Fibroblast of skin of left quadriceps (primary cell): ENCODE measurements around the gene WDFY2.
"Not testable (repeated sequence)": the region's sequence is repeated elsewhere in the genome, so short reads cannot be mapped to it uniquely, and the experiment has no call there.

Experiments
- DNase-seq, 2 experiments: peaks; one replicate each; pipeline ENCODE4 v3.0.0-alpha.2; 2013; ENCODE audit warnings: low read depth in 2 of 2

The WDFY2 gene

DNA sequence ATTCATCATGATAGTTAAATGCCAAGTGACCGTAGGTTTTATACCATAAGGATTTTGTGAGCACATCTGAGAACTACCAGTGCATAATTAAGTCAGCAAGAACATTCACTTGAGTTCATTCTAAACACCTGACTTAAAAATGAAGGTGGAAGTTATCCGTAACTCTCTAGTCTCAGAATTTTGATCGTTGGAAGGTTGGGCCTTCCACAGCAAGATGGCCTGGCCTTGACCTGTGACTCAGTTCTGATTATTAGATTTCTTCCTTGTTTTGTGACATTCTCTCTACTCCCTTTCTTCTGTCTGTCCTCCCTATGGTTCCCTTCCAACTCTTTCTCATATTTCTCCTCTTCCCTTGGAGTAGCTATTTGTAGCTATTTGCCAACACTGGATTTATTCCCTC lies 20.0 kb upstream of the WDFY2 start:
- no peak for DNase-seq

GRCh38 chr13:51564671-51565070 lies 19.6 kb upstream of the WDFY2 start:
- no peak for DNase-seq

- not testable (repeated sequence) for DNase-seq
Observed at GRCh38 chr13:51569001-51569400, 15.3 kb upstream of the WDFY2 start.

- no peak for DNase-seq
Observed at GRCh38 chr13:51576754-51577153, 7.5 kb upstream of the WDFY2 start.

- DNase-seq: no peak
Observed at GRCh38 chr13:51577690-51578089, 6.6 kb upstream of the WDFY2 start.

DNA sequence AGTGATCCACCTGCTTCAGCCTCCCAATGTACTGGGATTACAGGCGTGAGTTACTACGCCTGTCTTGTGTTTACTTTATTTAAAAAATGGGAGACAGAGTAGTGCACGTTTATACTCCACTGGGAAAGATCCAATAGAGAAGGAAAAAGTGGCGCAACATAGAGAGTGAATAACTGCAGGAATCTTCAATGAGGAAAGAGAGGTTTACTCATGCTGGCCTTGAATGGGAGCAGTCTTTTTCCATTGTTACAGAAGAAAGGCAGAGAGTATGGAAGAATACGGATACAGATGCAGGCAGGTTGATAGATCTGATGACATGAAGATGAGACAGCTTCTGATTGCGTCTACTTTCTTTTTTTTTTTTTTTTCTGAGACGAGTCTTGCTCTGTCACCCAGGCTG lies 4.6 kb upstream of the WDFY2 start:
- DNase-seq: no peak

- no peak for DNase-seq
Observed at GRCh38 chr13:51581148-51581820, 3.0 kb upstream of the WDFY2 start.

GRCh38 chr13:51583469-51583874 lies 790 bp upstream of the WDFY2 start:
- DNase-seq: no peak

GRCh38 chr13:51584731-51585672 lies 740 bp downstream of the WDFY2 start:
- DNase-seq: no peak

DNA sequence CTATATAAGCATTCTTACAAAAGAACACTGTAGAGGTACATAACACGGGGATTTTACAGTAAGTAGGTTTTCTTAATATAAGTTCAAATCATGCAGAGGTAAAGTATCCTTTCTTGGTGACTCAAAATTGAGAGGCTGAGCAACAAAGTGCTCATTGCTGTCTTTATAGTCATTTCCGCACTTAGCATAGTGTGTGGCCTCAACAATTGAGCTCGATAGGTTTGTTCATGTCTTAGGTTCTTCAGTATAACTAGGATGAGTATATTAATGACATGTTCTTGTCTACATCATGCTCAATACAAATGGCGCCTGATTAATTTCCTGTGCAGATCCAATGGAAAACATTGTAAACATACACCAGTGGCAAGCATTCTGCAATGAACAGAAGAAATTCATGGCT lies 1.4 kb downstream of the WDFY2 start:
- no peak for DNase-seq

DNA sequence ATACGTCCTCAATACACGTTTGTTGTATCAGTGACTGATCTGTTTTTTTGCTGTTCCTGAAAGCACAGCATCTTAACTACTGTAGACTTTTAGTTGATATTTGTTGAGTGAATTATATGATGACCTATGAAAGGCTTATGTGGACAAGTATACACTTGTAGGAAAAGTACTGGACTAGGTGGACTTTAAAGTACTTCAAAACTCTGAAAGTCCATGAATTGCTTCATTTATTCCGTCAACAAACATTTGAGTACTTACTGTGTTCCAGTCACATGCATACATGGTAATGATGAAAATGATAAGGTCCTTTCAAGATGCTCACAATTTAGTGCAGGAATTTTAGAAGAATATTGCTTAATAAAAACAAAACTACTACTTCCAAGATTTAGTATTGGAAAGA lies 3.1 kb downstream of the WDFY2 start:
- no peak for DNase-seq

DNA sequence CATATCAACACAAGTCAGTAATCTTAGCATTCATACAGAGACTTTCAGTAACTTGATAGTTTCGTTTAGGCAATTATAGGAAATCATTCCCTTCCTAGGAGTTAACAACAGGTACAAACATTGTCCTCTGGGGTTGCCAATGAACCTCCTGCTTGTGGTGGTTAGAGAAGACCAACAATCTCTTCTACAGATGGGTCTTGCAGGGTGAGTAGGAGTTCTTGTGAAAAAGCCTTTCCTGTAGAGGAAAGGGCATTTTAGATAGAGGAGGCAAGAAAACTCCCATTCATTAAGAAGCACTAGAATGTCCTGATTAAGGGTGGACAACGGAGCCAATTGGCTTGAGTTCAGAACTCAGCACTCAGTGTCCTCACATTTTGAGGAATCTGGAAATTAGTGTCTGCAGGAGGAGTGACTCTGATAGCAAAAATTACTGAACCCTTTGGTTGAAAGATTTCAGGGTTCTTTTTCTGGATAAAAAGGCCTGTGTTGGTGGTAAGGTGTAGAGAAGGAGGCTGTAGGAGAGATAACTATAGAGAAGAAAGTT lies 4.2 kb downstream of the WDFY2 start:
- DNase-seq: no peak

DNA sequence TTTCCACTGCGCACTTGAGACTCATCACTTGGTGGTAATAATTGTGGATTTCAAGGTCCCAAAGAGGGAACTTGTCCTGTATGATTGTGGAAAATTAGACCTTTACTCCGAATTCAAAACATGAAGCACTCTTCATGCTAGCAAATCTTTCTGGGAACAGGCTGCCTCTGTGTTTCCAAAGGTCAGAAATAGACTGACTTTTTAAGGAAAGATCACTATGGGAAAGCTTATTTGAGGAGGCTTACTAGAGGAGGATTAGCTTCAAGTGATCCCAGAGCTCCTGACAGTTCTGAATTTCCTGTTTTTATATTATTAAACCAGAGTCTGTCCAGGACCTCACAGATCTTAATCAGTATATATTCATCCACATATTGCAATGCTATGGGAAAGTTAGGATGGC lies 5.5 kb downstream of the WDFY2 start:
- DNase-seq: no peak

DNA sequence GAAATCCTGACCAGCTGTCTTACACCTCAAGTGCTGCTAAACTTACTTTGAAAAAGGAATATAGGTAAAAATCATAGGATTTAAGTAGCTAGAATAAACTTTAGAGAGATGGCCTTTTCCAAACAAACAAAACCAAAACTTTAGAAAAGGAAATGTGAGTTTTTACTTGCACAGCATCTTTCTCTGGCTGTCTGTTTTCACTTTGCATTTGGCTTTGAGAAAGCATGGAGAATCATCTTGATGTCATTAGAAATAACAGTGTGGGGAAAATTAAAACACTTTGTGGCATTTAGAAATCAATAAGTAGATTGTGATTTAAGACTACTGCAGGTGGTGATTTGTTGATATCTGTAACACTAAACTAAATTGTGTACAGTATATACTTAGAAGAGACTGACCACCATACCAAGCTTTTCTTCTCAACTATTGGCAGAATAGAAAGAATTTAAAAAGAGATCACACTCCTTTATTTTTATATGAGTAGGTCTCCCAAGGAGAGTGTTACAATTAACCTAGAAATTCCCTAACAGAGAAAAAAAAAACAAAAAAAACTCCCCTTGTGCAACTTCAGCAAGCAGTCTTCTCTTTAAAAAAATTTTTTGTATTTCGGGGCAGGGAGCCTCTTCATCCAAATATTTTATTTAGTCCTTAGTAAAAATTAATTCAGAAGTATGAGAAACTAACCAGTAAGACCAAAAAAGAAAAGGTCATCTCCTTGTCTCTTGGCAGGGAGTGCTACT lies 6.1 kb downstream of the WDFY2 start:
- no peak for DNase-seq

DNA sequence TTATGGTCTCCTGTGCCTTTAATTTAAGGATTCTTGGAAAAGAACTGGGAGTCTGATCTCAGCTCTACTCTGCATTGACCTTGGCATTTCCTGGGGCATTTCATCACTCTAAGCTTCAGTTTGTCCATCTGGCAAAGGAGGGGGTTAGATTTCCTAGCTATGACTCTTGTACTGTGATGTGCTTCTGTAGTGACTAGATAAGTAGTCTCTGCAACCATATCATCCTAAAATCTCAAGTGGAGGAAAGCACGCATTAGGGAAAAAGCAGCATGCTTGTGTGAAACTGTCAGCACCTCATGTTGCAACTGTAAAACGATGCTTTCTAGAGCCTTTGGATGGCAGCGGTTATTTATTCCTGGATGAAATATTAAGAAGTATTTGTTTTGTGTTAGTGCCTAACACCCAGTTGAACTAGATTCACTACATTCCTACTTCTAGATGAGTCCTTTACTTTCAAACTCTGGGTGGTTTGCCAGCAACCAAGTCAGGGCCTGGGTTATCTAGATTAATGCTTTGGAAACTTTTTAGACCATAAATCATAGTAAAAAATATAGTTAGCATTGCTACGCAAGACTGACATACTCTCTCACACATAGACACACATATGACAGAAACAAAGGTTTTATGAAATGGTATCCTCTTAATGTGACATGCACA lies 6.8 kb downstream of the WDFY2 start:
- DNase-seq: peak; percentile 95 to 96

DNA sequence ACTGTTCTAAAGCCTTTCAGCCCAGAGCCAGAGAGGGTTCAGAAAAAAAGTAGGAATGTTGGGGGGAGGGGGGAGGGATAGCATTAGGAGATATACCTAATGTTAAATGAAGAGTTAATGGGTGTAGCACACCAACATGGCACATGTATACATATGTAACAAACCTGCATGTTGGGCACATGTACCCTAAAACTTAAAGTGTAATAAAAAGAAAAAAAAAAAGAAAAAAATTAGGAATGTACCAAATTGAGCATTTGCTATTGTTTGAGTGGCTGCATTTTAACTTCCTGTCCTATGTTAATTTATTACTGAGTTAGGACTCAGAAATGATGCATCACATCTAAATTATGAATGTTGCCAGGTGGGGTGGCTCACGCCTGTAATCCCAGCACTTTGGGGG lies 7.7 kb downstream of the WDFY2 start:
- not testable (repeated sequence) for DNase-seq

GRCh38 chr13:51594432-51594831 lies 10.2 kb downstream of the WDFY2 start:
- DNase-seq: no peak

DNA sequence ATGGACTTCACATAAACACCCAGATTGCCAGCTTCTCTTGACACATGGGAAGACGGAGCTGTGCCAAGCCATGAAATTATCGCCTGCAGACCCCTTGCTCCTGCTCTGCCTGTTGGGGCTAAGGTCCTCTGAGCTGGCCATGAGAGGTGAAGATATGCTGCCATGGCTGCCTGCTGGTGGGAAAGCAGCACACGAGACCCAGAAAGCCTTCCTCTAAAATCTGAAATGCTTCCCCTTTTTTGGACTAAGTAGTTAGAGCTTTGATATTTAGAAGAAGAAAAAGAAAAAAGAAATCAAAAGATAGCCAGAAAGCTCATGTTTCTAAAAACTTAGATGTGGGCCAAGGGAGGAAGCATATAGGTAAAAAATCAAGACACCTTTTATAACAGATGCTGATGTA lies 11.2 kb downstream of the WDFY2 start:
- no peak for DNase-seq

GRCh38 chr13:51596541-51596940 lies 12.3 kb downstream of the WDFY2 start:
- DNase-seq: peak in 1 of 2 experiments; percentile 37

DNA sequence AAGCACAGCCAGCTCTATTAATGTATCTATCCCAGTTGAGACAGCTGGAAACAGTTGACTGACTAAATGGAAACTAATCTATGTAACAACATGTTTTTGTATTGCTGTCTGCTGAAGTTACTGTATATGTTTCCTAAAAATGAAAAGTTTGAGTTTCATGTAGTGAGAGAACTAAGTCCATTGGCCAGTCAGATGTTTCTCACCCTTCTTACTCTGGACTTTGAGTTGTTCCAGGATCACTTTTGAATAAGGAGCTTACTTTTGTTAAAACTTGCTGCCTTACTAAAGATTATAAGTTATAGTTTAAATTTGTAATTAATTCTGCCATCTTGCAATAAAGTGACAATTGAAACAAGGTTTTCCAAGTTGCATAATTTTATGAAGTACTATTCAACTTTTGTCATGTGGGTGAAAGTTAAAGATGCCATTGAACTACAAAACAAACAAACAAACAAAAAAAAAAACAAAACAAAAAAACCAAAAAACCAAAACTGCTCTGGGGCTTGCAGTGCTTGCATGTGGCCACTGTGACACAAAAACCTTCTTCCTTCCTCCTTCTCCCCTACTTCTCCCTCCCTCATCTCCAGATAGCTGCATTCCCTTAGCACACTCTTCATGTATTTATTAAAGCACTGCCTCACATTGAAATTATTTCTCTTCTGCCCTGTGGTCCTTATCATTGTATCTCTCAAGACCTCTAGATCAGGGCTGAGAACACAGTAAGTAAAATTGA lies 15.3 kb downstream of the WDFY2 start:
- no peak for DNase-seq

DNA sequence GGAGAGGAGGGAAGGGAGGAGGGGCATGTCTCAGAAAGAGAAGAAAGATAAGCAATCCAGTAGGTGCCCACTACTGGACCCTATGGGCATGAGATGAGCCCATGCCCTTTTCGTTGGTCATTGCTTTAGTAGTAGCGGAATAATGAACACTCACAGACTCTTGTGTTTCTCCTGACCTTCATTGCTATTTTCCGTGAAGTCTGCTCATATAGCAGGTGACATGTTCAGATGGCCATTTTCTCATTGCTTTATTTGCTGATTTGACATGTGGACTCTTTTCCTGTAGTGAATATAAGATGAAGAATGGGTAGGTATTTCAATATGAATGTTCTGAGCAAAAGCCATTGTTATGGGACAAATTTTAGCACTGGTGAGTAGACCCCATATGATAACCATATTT lies 16.4 kb downstream of the WDFY2 start:
- DNase-seq: no peak
